ENCODE measurements around the gene SDR42E2.
A peak's percentile ranks its signal among the peaks of the same experiment; 100 is the strongest.

Gene SDR42E2

GRCh38 chr16:22240023-22240710, 77.9 kb downstream of the SDR42E2 start:
- peak overlapping the region; percentile 70 for H3K27ac ChIP-seq (ENCODE audit: low read depth, low read length)
- H3K4me1 ChIP-seq (ENCODE audit: insufficient read depth, low read length) = peaks cover 19% of the 10 kb centered on the region
- no peak overlapping the region for H3K4me3 ChIP-seq (ENCODE audit: low read depth in 1 of 2, low read length in 2 of 2)
- H3K27me3 ChIP-seq (ENCODE audit: control insufficient read depth in 1 of 2, insufficient read depth in 2 of 2, low read length in 2 of 2) = no peaks in the 10 kb centered on the region
- peaks cover 21% of the 10 kb centered on the region for H3K36me3 ChIP-seq (ENCODE audit: insufficient read depth, low read length)
- H3K9ac ChIP-seq (ENCODE audit: low read length) = no peak overlapping the region
- no peaks in the 10 kb centered on the region for H3K9me3 ChIP-seq (ENCODE audit: low read length)

All from muscle layer of colon (tissue), 2 donors.